ENCODE results near the gene PAX8.

Gene PAX8

DNA sequence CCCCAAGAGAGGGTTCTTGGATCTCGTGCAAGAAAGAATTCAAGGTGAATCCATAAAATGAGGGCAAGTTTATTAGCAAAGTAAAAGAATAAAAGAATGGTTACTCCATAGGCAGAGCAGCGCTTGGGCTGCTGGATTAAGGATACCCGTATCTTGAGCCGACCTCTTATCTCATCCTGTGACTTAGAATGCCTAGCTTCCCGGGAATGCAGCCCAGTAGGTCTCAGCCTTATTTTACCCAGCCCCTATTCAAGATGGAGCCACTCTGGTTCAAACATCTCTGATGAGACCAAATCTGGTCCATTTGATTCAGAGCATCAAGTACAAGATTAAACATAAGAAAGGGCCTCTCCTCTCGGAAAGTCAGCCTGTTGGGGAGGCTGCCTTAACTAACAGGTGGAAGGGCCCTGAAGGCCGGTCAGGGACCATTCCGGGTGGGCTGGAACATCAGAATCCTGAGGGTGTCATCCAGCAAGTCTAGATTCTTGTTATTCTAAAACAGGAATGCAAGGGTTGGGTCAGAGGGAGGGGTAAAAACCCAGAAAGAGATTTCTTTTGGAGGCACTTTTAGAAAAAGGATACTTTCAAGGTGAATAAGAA is 99.2 kb downstream of the PAX8 start:
- peaks cover 16% of the 10 kb centered on the region; the same call in 1 of the 2 replicates for H3K36me3 ChIP-seq (ENCODE audit: insufficient read depth, low read length)

GRCh38 chr2:113178891-113179290 is 99.8 kb downstream of the PAX8 start:
- Histone ChIP-seq H3K27me3 (ENCODE audit: insufficient read depth, low read length, poor library complexity, severe bottlenecking) (no peaks in the 10 kb centered on the region), H3F3A (ENCODE audit: low read depth) (no peaks in the 10 kb centered on the region), H3K4me3 (ENCODE audit: low read length, poor library complexity, severe bottlenecking) (peak overlapping the region; percentile 48), H3K4me2 (ENCODE audit: low read depth, low read length, poor library complexity, severe bottlenecking) (peak overlapping the region; percentile 100), H3K4me1 (ENCODE audit: insufficient read depth, low read length, poor library complexity, severe bottlenecking) (peaks cover 82% of the 10 kb centered on the region), H2AFZ (ENCODE audit: low read length) (no peak overlapping the region), H4K20me1 (ENCODE audit: insufficient read depth, low read length, poor library complexity, severe bottlenecking) (peaks cover 87% of the 10 kb centered on the region), H3K79me2 (ENCODE audit: insufficient read depth, low read length) (peaks cover 100% of the 10 kb centered on the region), H3K9ac (ENCODE audit: low read depth, low read length, poor library complexity, severe bottlenecking) (peak overlapping the region; percentile 24), H3K36me3 (ENCODE audit: insufficient read depth, low read length) (peaks cover 13% of the 10 kb centered on the region; the same call in 1 of the 2 replicates), H3K9me3 (ENCODE audit: insufficient read depth, low read depth, low read length) (no peaks in the 10 kb centered on the region), H3K9me2 (replicated peaks; ENCODE audit: low read depth, low read length) (no peaks in the 10 kb centered on the region)
- TF ChIP-seq, protein P1, sequence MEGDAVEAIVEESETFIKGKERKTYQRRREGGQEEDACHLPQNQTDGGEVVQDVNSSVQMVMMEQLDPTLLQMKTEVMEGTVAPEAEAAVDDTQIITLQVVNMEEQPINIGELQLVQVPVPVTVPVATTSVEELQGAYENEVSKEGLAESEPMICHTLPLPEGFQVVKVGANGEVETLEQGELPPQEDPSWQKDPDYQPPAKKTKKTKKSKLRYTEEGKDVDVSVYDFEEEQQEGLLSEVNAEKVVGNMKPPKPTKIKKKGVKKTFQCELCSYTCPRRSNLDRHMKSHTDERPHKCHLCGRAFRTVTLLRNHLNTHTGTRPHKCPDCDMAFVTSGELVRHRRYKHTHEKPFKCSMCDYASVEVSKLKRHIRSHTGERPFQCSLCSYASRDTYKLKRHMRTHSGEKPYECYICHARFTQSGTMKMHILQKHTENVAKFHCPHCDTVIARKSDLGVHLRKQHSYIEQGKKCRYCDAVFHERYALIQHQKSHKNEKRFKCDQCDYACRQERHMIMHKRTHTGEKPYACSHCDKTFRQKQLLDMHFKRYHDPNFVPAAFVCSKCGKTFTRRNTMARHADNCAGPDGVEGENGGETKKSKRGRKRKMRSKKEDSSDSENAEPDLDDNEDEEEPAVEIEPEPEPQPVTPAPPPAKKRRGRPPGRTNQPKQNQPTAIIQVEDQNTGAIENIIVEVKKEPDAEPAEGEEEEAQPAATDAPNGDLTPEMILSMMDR (conservative IDR thresholded peaks at IDR 0.05; ENCODE audit: low read length) = no peak
- no peak for TF ChIP-seq EZH2phosphoT487 (IDR thresholded peaks at IDR 0.05; ENCODE audit: borderline replicate concordance)

More for the DNA sequence above, 99.2 kb downstream of the PAX8 start:
- H3K9ac ChIP-seq (ENCODE audit: low read depth, low read length, poor library complexity, severe bottlenecking) = peak overlapping the region; percentile 24
- peaks cover 93% of the 10 kb centered on the region for H4K20me1 ChIP-seq (ENCODE audit: insufficient read depth, low read length, poor library complexity, severe bottlenecking)
- peak overlapping the region; percentile 54 for H3K4me3 ChIP-seq (ENCODE audit: low read length, poor library complexity, severe bottlenecking)
- no peak overlapping the region for H2AFZ ChIP-seq (ENCODE audit: low read length)
- no peaks in the 10 kb centered on the region for H3K9me2 ChIP-seq (replicated peaks; ENCODE audit: low read depth, low read length)
- peak overlapping the region; percentile 100 for H3K4me2 ChIP-seq (ENCODE audit: low read depth, low read length, poor library complexity, severe bottlenecking)
- H3K79me2 ChIP-seq (ENCODE audit: insufficient read depth, low read length) = peaks cover 100% of the 10 kb centered on the region
- H3K27me3 ChIP-seq (ENCODE audit: insufficient read depth, low read length, poor library complexity, severe bottlenecking) = no peaks in the 10 kb centered on the region
- H3K9me3 ChIP-seq (ENCODE audit: insufficient read depth, low read depth, low read length) = no peaks in the 10 kb centered on the region
- H3K4me1 ChIP-seq (ENCODE audit: insufficient read depth, low read length, poor library complexity, severe bottlenecking) = peaks cover 84% of the 10 kb centered on the region
- TF ChIP-seq, protein P1 (conservative IDR thresholded peaks at IDR 0.05; ENCODE audit: low read length) = no peak
- no peak for TF ChIP-seq EZH2phosphoT487 (IDR thresholded peaks at IDR 0.05; ENCODE audit: borderline replicate concordance)
- H3F3A ChIP-seq (ENCODE audit: low read depth) = no peaks in the 10 kb centered on the region

- Histone ChIP-seq H3K4me2 (ENCODE audit: low read depth, low read length, poor library complexity, severe bottlenecking) (peak overlapping the region; percentile 100), H3K9me2 (replicated peaks; ENCODE audit: low read depth, low read length) (no peaks in the 10 kb centered on the region), H4K20me1 (ENCODE audit: insufficient read depth, low read length, poor library complexity, severe bottlenecking) (peaks cover 80% of the 10 kb centered on the region), H3K27me3 (ENCODE audit: insufficient read depth, low read length, poor library complexity, severe bottlenecking) (no peaks in the 10 kb centered on the region), H3K79me2 (ENCODE audit: insufficient read depth, low read length) (peaks cover 93% of the 10 kb centered on the region), H3K9ac (ENCODE audit: low read depth, low read length, poor library complexity, severe bottlenecking) (peak overlapping the region; percentile 24), H2AFZ (ENCODE audit: low read length) (no peak overlapping the region), H3K36me3 (ENCODE audit: insufficient read depth, low read length) (peaks cover 6% of the 10 kb centered on the region; the same call in 1 of the 2 replicates), H3K9me3 (ENCODE audit: insufficient read depth, low read depth, low read length) (no peaks in the 10 kb centered on the region), H3F3A (ENCODE audit: low read depth) (no peaks in the 10 kb centered on the region), H3K4me3 (ENCODE audit: low read length, poor library complexity, severe bottlenecking) (peak overlapping the region; percentile 48), H3K4me1 (ENCODE audit: insufficient read depth, low read length, poor library complexity, severe bottlenecking) (peaks cover 79% of the 10 kb centered on the region)
- TF ChIP-seq, protein P1 (conservative IDR thresholded peaks at IDR 0.05; ENCODE audit: low read length) = no peak
- no peak for TF ChIP-seq EZH2phosphoT487 (IDR thresholded peaks at IDR 0.05; ENCODE audit: borderline replicate concordance)
Measured at GRCh38 chr2:113178069-113178746, 100.5 kb downstream of the PAX8 start.
